DND-41 (cell line): ENCODE data around the gene NPEPPS.

Source experiments
- EZH2 ChIP-seq: IDR thresholded peaks from 3 replicates; pipeline ENCODE4 v1.6.1; 2012; ENCODE audit warnings: borderline replicate concordance, low read depth, mild to moderate bottlenecking, moderate library complexity, low read length, inconsistent platforms; ENCODE audit not compliant: severe bottlenecking
- TF ChIP-seq, protein P1 (sequence below): IDR thresholded peaks from 2 replicates; pipeline ENCODE4 v1.5.1; 2012; ENCODE audit warnings: borderline replicate concordance, low read length, moderate library complexity, mild to moderate bottlenecking; ENCODE audit not compliant: poor library complexity, severe bottlenecking; ENCODE audit errors: extremely low read depth

DNA sequence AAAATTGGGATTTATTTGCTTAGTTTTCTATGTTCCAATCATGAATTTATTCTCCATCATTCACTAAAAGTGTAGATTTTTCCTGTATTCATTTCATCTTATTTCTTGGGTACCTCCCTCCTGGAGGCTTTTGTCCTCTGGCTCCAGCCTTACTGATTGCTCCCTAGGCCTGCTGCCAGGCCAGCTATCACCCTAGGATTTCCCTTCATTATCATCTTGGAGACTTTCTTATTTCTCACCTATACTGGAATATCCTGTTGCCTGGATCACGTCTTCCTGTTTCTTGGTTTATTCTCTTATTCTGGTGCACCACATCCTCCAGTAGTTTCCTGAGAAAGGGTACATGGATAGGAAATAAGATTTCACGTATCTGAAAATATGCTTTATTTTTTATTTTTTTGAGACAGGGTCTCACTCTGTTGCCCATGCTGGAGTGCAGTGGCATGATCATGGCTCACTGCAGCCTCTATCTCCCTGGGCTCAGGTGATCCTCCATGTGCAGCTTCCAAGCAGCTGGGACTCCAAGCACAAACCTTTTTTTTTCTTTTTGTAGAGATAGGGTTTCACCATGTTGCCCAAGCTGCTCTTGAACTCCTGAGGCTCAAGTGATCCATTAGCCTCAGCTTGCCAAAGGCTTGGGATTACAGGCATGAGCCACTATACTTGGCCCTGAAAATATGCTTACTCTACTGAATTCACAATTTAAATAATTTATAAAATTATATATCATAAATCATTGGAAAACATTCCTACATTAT lies 105.5 kb downstream of the NPEPPS start:
- TF ChIP-seq EZH2: no peak
- TF ChIP-seq, protein P1, sequence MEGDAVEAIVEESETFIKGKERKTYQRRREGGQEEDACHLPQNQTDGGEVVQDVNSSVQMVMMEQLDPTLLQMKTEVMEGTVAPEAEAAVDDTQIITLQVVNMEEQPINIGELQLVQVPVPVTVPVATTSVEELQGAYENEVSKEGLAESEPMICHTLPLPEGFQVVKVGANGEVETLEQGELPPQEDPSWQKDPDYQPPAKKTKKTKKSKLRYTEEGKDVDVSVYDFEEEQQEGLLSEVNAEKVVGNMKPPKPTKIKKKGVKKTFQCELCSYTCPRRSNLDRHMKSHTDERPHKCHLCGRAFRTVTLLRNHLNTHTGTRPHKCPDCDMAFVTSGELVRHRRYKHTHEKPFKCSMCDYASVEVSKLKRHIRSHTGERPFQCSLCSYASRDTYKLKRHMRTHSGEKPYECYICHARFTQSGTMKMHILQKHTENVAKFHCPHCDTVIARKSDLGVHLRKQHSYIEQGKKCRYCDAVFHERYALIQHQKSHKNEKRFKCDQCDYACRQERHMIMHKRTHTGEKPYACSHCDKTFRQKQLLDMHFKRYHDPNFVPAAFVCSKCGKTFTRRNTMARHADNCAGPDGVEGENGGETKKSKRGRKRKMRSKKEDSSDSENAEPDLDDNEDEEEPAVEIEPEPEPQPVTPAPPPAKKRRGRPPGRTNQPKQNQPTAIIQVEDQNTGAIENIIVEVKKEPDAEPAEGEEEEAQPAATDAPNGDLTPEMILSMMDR: no peak
